K562 (cell line): Measurements from ENCODE around the gene TCTN3. TPM values are rescaled to one million over a fixed set of nuclear protein-coding genes. Genes with fewer than 3 reads are reported as not detected.

Source experiments
- ATAC-seq: fragments of 200-7000 bp; cut with Tn5 transposase; 3 replicates; pipeline ENCODE4 v1.9.1; 2020; ENCODE audit warnings: moderate library complexity
- BruUV-seq: library from RNA; stranded (reverse); fragments of 400-500 nt; replicated peaks from 2 replicates; lab custom pipeline; 2021; lab: Mats Ljungman, UMichigan
- CTCF ChIA-PET: fragments of 300-600 bp; formaldehyde crosslinking; extraction: SDS; loops from one replicate; lab custom pipeline; 2021; ENCODE audit warnings: low intra/inter-chr PET ratio; lab: Yijun Ruan, JAX
- POLR2A ChIA-PET: fragments of 300-600, 350-650 bp; sonication (Branson Sonifier 250); formaldehyde crosslinking; extraction: SDS; loops from one replicate; lab custom pipeline; 2021; ENCODE audit warnings: antibody characterized with exemption, inconsistent platforms; lab: Yijun Ruan, JAX
- DNase-seq, 4 experiments: peaks; one replicate each; pipeline versions ENCODE4 v3.0.0 to v3.0.0-alpha.2; 2011 to 2018; ENCODE audit warnings: low spot score in 3 of 4, mixed read lengths in 3 of 4; ENCODE audit errors: extremely low read depth in 1 of 4
- FAIRE-seq: peaks from 2 replicates; lab custom pipeline; 2011; peaks lifted over from hg19 to GRCh38; lab: Jason Lieb, UNC
- H2AFZ ChIP-seq: 2 replicates; pipeline ENCODE4 v1.6.0; 2011; ENCODE audit warnings: low read depth, low read length, control low read depth, inconsistent platforms
- H3K27ac ChIP-seq: fragments of 200-600 bp; 3 replicates; pipeline ENCODE4 v1.8.0; 2011; ENCODE audit warnings: low read depth, mild to moderate bottlenecking, control low read depth, inconsistent platforms, low read length, moderate library complexity, mixed read lengths; ENCODE audit errors: extremely low read depth
- H3K27me3 ChIP-seq, 2 experiments: fragments of 300-600 bp in 1 of 2; 2 replicates in 1 of 2; 3 replicates in 1 of 2; pipeline versions ENCODE4 v1.6.0 to v1.8.0; 2011; ENCODE audit warnings: inconsistent platforms in 2 of 2, low read length in 2 of 2, mild to moderate bottlenecking in 1 of 2, mixed read lengths in 1 of 2, moderate library complexity in 1 of 2; ENCODE audit not compliant: control insufficient read depth in 2 of 2, insufficient read depth in 2 of 2
- H3K36me3 ChIP-seq: fragments of 300-600 bp; 3 replicates; pipeline ENCODE4 v1.8.0; 2011; ENCODE audit warnings: mild to moderate bottlenecking, low read length, inconsistent platforms; ENCODE audit not compliant: control insufficient read depth, insufficient read depth
- H3K4me1 ChIP-seq, 2 experiments: fragments of 200-600 bp in 1 of 2; replicated peaks in 1 of 2; 2 replicates in 1 of 2; 3 replicates in 1 of 2; pipeline versions ENCODE4 v1.5.1 to v1.8.0; 2011; ENCODE audit warnings: inconsistent platforms in 2 of 2, low read length in 2 of 2, mild to moderate bottlenecking in 1 of 2, mixed read lengths in 1 of 2, moderate library complexity in 1 of 2; ENCODE audit not compliant: control insufficient read depth in 2 of 2, insufficient read depth in 2 of 2
- H3K4me2 ChIP-seq: 2 replicates; pipeline ENCODE4 v1.6.1; 2011; ENCODE audit warnings: low read length, control low read depth, inconsistent platforms, mixed read lengths; ENCODE audit not compliant: insufficient read depth
- H3K4me3 ChIP-seq: fragments of 200-600 bp; sonication (generic), shearing (Covaris generic); 2 replicates; pipeline ENCODE4 v1.5.1; 2016; ENCODE audit warnings: control low read depth, inconsistent platforms
- H3K79me2 ChIP-seq: fragments of 200-600 bp; 3 replicates; pipeline ENCODE4 v1.8.0; 2011; ENCODE audit warnings: low read length, inconsistent platforms; ENCODE audit not compliant: control insufficient read depth, insufficient read depth
- H3K9ac ChIP-seq, 2 experiments: 2 replicates each; pipeline versions ENCODE4 v1.6.0 to v1.6.1; 2011; ENCODE audit warnings: low read depth in 2 of 2, low read length in 2 of 2, control low read depth in 1 of 2, inconsistent platforms in 1 of 2, mild to moderate bottlenecking in 1 of 2, mixed read lengths in 1 of 2; ENCODE audit not compliant: insufficient read depth in 1 of 2
- H3K9me1 ChIP-seq: one replicate; pipeline ENCODE4 v1.6.0; 2011; ENCODE audit warnings: inconsistent platforms, mild to moderate bottlenecking, low read length, moderate library complexity; ENCODE audit not compliant: control insufficient read depth, insufficient read depth
- H3K9me3 ChIP-seq: replicated peaks from 2 replicates; pipeline ENCODE4 v1.5.1; 2011; ENCODE audit warnings: low read depth, low read length, inconsistent platforms; ENCODE audit not compliant: control insufficient read depth, insufficient read depth
- H4K20me1 ChIP-seq: replicated peaks from 2 replicates; pipeline ENCODE4 v1.6.1; 2011; ENCODE audit warnings: low read length, inconsistent platforms, mixed read lengths; ENCODE audit not compliant: control insufficient read depth, insufficient read depth
- CREM ChIP-seq: IDR thresholded peaks from 2 replicates; pipeline ENCODE4 v1.6.1; 2014; ENCODE audit warnings: antibody characterized with exemption, low read depth
- E2F4 ChIP-seq: sonication (generic); formaldehyde crosslinking; IDR thresholded peaks from 2 replicates; pipeline ENCODE4 v1.8.0; 2022; ENCODE audit warnings: mild to moderate bottlenecking, low read depth, missing genetic modification reagents
- HMBOX1 ChIP-seq: sonication (generic); IDR thresholded peaks from 2 replicates; pipeline ENCODE4 v1.6.1; 2016
- KDM5B ChIP-seq: fragments of 200-600 bp; sonication (generic); IDR thresholded peaks from 2 replicates; pipeline ENCODE4 v1.6.1; 2012; ENCODE audit warnings: low read depth, mild to moderate bottlenecking, moderate library complexity, low read length, control low read depth, inconsistent platforms; ENCODE audit not compliant: insufficient replicate concordance
- NR2F6 ChIP-seq: fragments of 450-650 bp; formaldehyde crosslinking; IDR thresholded peaks from 2 replicates; pipeline ENCODE4 v1.4.0; 2020; ENCODE audit warnings: mild to moderate bottlenecking
- ZNF280A ChIP-seq: fragments of 450-650 bp; IDR thresholded peaks from 2 replicates; pipeline ENCODE4 v1.6.1; 2018; ENCODE audit warnings: mild to moderate bottlenecking, low read depth; ENCODE audit not compliant: partially characterized antibody
- WGBS: fragments of 100-300 bp; shearing (Covaris generic); methylation state at CpG from one replicate; pipeline ENCODE4 v1.1.6; 2016; ENCODE audit warnings: low coverage, mixed read lengths; ENCODE audit not compliant: insufficient coverage; ENCODE audit errors: missing lambda C conversion rate; 5-methylcytosine and 5-hydroxymethylcytosine counted together
- in situ Hi-C: fragments of 300-500 bp; cut with MboI; formaldehyde crosslinking; loops from 4 replicates; pipeline ENCODE4 v1.15.0; 2018; ENCODE audit warnings: inconsistent platforms, mixed read lengths
- intact Hi-C: fragments of 100-400 bp; cut with micrococcal nuclease; formaldehyde crosslinking; loops from 2 replicates; pipeline ENCODE4 v1.14.2; 2022
- polyA plus RNA-seq, 8 experiments: library from polyadenylated mRNA; depleted of rRNA in 4 of 8; stranded (reverse) in 5 of 8; unstranded in 3 of 8; fragments of >200 nt; fragmentation: Nextera tagmentation in 2 of 8; fragmentation: Illumina TruSeq in 1 of 8; extraction: Ambion mirVana in 2 of 8; extraction: Trizol in 1 of 8; gene quantifications; 2 replicates each; pipeline versions ENCODE4 v1.2.1 to v1.2.3, GENCODE V29; 2011 to 2014; ENCODE audit warnings: inconsistent platforms in 1 of 8, missing spikeins in 1 of 8
- total RNA-seq, 7 experiments: library from RNA; depleted of rRNA in 6 of 7; stranded (reverse); fragments of >200 nt in 6 of 7; fragmentation: Illumina TruSeq in 2 of 7; extraction: Trizol in 2 of 7; gene quantifications; 2 replicates each; pipeline versions ENCODE4 v1.2.1 to v1.2.3, GENCODE V29; 2011 to 2021; ENCODE audit warnings: low replicate concordance in 1 of 7

Gene TCTN3
- total and polyA plus RNA-seq, 9 of the 15 experiments (the other 6 are each of a cell fraction or from before 2014, with no cell fraction given) = 10.4 to 25.8 (median 16.3) TPM

- in situ Hi-C loops (no loop called here), intact Hi-C loops (no loop called here)
- 0 out of 2 replicates have a peak, but pooled peaks have one; percentile 32 for TF ChIP-seq HMBOX1
- no peak for TF ChIP-seq NR2F6
- no peak for TF ChIP-seq E2F4 (CRISPR knock-in tag)
- TF ChIP-seq KDM5B = no peak
- no peak for TF ChIP-seq CREM
- no peak for TF ChIP-seq ZNF280A
- WGBS = 9% methylated on average over 2 of the region's 2 CpGs
- H3K9me1 ChIP-seq = no peaks in the 10 kb centered on the region
- ATAC-seq = no peak
- ChIA-PET CTCF (no interaction called here), POLR2A (interaction anchor here (0.7 kb wide), 1 partner anchor 413 kb away, joined by 3 read pairs; the partner anchor contains the start of gene ZNF518A)
- DNase-seq = no peak
- no peak overlapping the region for H2AFZ ChIP-seq
- H3K79me2 ChIP-seq = no peaks in the 10 kb centered on the region
- H4K20me1 ChIP-seq = no peaks in the 10 kb centered on the region
- H3K9ac ChIP-seq = no peak overlapping the region
- BruUV-seq = no TSS peak
- H3K9me3 ChIP-seq = no peaks in the 10 kb centered on the region
- no peak for FAIRE-seq
- no peak overlapping the region for H3K27ac ChIP-seq
- no peaks in the 10 kb centered on the region for H3K36me3 ChIP-seq
- H3K4me2 ChIP-seq = no peak overlapping the region
- no peaks in the 10 kb centered on the region for H3K27me3 ChIP-seq
- peaks cover 0 to 5% of the 10 kb centered on the region in 2 experiments; a peak in 3 of 5 replicates for H3K4me1 ChIP-seq
- H3K4me3 ChIP-seq = no peak overlapping the region
Measured at GRCh38 chr10:95716866-95717265, 23.1 kb upstream of the TCTN3 start.
